Endothelial cell of umbilical vein (primary cell): ENCODE data around the gene FAM240B. TPM values are rescaled to one million over a fixed set of nuclear protein-coding genes. Genes with fewer than 3 reads are reported as not detected.

Experiments
- BruUV-seq: library from RNA; stranded (reverse); fragments of 400-500 nt; replicated peaks from 2 replicates; lab custom pipeline; 2021; lab: Mats Ljungman, UMichigan
- CTCF ChIA-PET: fragments of 300-600, 350-600 bp; sonication (Branson Sonifier 250); formaldehyde crosslinking; loops from one replicate; lab custom pipeline; 2021; ENCODE audit warnings: antibody characterized with exemption, inconsistent platforms; lab: Charles Lee
- POLR2A ChIA-PET: fragments of 300-600, 350-600 bp; sonication (Branson Sonifier 250); formaldehyde crosslinking; loops from one replicate; lab custom pipeline; 2021; ENCODE audit warnings: antibody characterized with exemption, inconsistent platforms; lab: Charles Lee
- DNase-seq: peaks from one replicate; pipeline ENCODE4 v3.0.0-alpha.2; 2011; ENCODE audit warnings: low read depth, low spot score
- FAIRE-seq: peaks from 2 replicates; lab custom pipeline; 2011; peaks lifted over from hg19 to GRCh38; lab: Jason Lieb, UNC
- H2AFZ ChIP-seq: 2 replicates; pipeline ENCODE4 v1.6.0; 2012; ENCODE audit warnings: low read depth, low read length, control low read depth, inconsistent platforms
- H3K27ac ChIP-seq: 2 replicates; pipeline ENCODE4 v1.5.1; 2011; ENCODE audit warnings: low read depth, mild to moderate bottlenecking, control low read depth, low read length, moderate library complexity; ENCODE audit not compliant: insufficient read depth
- H3K27me3 ChIP-seq, 2 experiments: 2 replicates each; pipeline versions ENCODE4 v1.6.0 to v1.6.1; 2011; ENCODE audit warnings: low read length in 2 of 2, mixed read lengths in 1 of 2; ENCODE audit not compliant: control insufficient read depth in 2 of 2, insufficient read depth in 2 of 2
- H3K36me3 ChIP-seq, 2 experiments: 2 replicates in 1 of 2; 3 replicates in 1 of 2; pipeline ENCODE4 v1.5.1; 2011; ENCODE audit warnings: low read length in 2 of 2, mild to moderate bottlenecking in 1 of 2, moderate library complexity in 1 of 2; ENCODE audit not compliant: control insufficient read depth in 2 of 2, insufficient read depth in 2 of 2; ENCODE audit errors: extremely low read depth in 1 of 2
- H3K4me1 ChIP-seq: 3 replicates; pipeline ENCODE4 v1.5.1; 2011; ENCODE audit warnings: mild to moderate bottlenecking, low read length; ENCODE audit not compliant: control insufficient read depth, insufficient read depth; ENCODE audit errors: extremely low read depth
- H3K4me2 ChIP-seq: 2 replicates; pipeline ENCODE4 v1.6.1; 2011; ENCODE audit warnings: low read length, control low read depth, mixed read lengths; ENCODE audit not compliant: insufficient read depth
- H3K4me3 ChIP-seq, 3 experiments: fragments of 200-600 bp in 1 of 3; sonication (generic), shearing (Covaris generic) in 1 of 3; replicated peaks in 1 of 3; 2 replicates each; pipeline ENCODE4 v1.5.1; 2011 to 2016; ENCODE audit warnings: control low read depth in 3 of 3, low read length in 3 of 3, mild to moderate bottlenecking in 2 of 3, inconsistent platforms in 1 of 3, low read depth in 1 of 3, moderate library complexity in 1 of 3; ENCODE audit not compliant: insufficient read depth in 1 of 3
- H3K79me2 ChIP-seq: 2 replicates; pipeline ENCODE4 v1.6.0; 2012; ENCODE audit warnings: low read length, inconsistent platforms; ENCODE audit not compliant: control insufficient read depth, insufficient read depth
- H3K9ac ChIP-seq: replicated peaks from 2 replicates; pipeline ENCODE3; 2011; ENCODE audit warnings: low read length, control low read depth; ENCODE audit not compliant: insufficient read depth; ENCODE audit errors: extremely low read depth
- H3K9me1 ChIP-seq: replicated peaks from 3 replicates; pipeline ENCODE4 v1.6.0; 2011; ENCODE audit warnings: mild to moderate bottlenecking, low read length; ENCODE audit not compliant: control insufficient read depth, insufficient read depth; ENCODE audit errors: extremely low read depth
- H3K9me3 ChIP-seq: replicated peaks from 2 replicates; pipeline ENCODE4 v1.5.1; 2012; ENCODE audit warnings: low read length, inconsistent platforms; ENCODE audit not compliant: control insufficient read depth, insufficient read depth
- H4K20me1 ChIP-seq: replicated peaks from 2 replicates; pipeline ENCODE3; 2011; ENCODE audit warnings: mild to moderate bottlenecking, low read length; ENCODE audit not compliant: control insufficient read depth, insufficient read depth; ENCODE audit errors: extremely low read depth
- CTCF ChIP-seq, 2 donors: IDR thresholded peaks; 1 replicate in 1 of 2; 2 replicates in 1 of 2; pipeline ENCODE4 v1.5.1; 2011; ENCODE audit warnings: low read length in 2 of 2, mild to moderate bottlenecking in 2 of 2, moderate library complexity in 2 of 2, control low read depth in 1 of 2, inconsistent platforms in 1 of 2, low read depth in 1 of 2; ENCODE audit not compliant: insufficient read depth in 1 of 2; ENCODE audit errors: extremely low read depth in 1 of 2
- EZH2 ChIP-seq: IDR thresholded peaks from 2 replicates; pipeline ENCODE4 v1.6.1; 2012; ENCODE audit warnings: borderline replicate concordance, low read depth, mild to moderate bottlenecking, moderate library complexity, low read length, inconsistent platforms; ENCODE audit not compliant: severe bottlenecking
- FOS ChIP-seq: IDR thresholded peaks from 2 replicates; pipeline ENCODE4 v1.6.1; 2011; ENCODE audit warnings: mild to moderate bottlenecking, low read length, moderate library complexity, borderline replicate concordance; ENCODE audit not compliant: insufficient read depth
- GATA2 ChIP-seq: IDR thresholded peaks from 2 replicates; pipeline ENCODE4 v1.7.0; 2011; ENCODE audit warnings: low read depth, mild to moderate bottlenecking, moderate library complexity, mixed read lengths, low read length; ENCODE audit not compliant: insufficient read length, insufficient read depth
- JUN ChIP-seq: IDR thresholded peaks from 2 replicates; pipeline ENCODE4 v1.6.1; 2011; ENCODE audit warnings: borderline replicate concordance, low read depth; ENCODE audit not compliant: insufficient read length, insufficient read depth
- MAX ChIP-seq: IDR thresholded peaks from 2 replicates; pipeline ENCODE4 v1.6.1; 2011; ENCODE audit not compliant: insufficient read depth, insufficient read length
- MYC ChIP-seq: IDR thresholded peaks from one replicate; pipeline ENCODE4 v1.6.1; 2011; ENCODE audit warnings: mild to moderate bottlenecking, low read depth, low read length
- POLR2A ChIP-seq: IDR thresholded peaks from 2 replicates; pipeline ENCODE4 v1.6.1; 2012; ENCODE audit warnings: low read depth, mild to moderate bottlenecking, control low read depth, low read length
- POLR2AphosphoS5 ChIP-seq: IDR thresholded peaks from 2 replicates; pipeline ENCODE4 v1.6.1; 2012; ENCODE audit warnings: low read depth, mild to moderate bottlenecking, control low read depth, low read length, moderate library complexity; ENCODE audit not compliant: insufficient read depth
- dilution Hi-C: fragments of 300-500 bp; cut with MboI; formaldehyde crosslinking; loops from one replicate; pipeline ENCODE4 v1.15.0; 2019; ENCODE audit warnings: low sequenced_read_pairs; ENCODE audit not compliant: extremely low pct_ligation_motif_present
- intact Hi-C: fragments of 100-400 bp; cut with micrococcal nuclease; formaldehyde crosslinking; loops from one replicate; pipeline ENCODE4 v1.10.0; 2022
- polyA plus RNA-seq, 4 experiments: library from polyadenylated mRNA; depleted of rRNA in 3 of 4; stranded (reverse) in 3 of 4; unstranded in 1 of 4; fragments of >200 nt; gene quantifications; 2 replicates each; pipeline versions ENCODE4 v1.2.1 to v1.2.3, GENCODE V29; 2011 to 2012; ENCODE audit warnings: missing spikeins in 1 of 4
- total RNA-seq: library from RNA; stranded (reverse); gene quantifications from 2 replicates; pipeline ENCODE4 v1.2.3, GENCODE V29; 2021

FAM240B gene
- total and polyA plus RNA-seq, 2 donors (not counting 3 experiments of a cell fraction or from before 2014, with no cell fraction given), result not detected

- Histone ChIP-seq H3K27ac (no peak overlapping the region), H3K4me2 (no peak overlapping the region), H4K20me1 (no peaks in the 10 kb centered on the region), H3K9me1 (no peaks in the 10 kb centered on the region), H3K79me2 (no peaks in the 10 kb centered on the region), H2AFZ (no peak overlapping the region), H3K4me1 (no peaks in the 10 kb centered on the region), H3K4me3 (no peak overlapping the region), H3K9ac (no peak overlapping the region), H3K36me3 (no peaks in the 10 kb centered on the region), H3K27me3 (peaks cover 0 to 2% of the 10 kb centered on the region in 2 experiments), H3K9me3 (no peaks in the 10 kb centered on the region)
- no peak for DNase-seq
- dilution Hi-C loops, result no loop called here
- no peak for FAIRE-seq
- ChIA-PET CTCF (no interaction called here), POLR2A (no interaction called here)
- TF ChIP-seq CTCF (IDR thresholded peaks at IDR 0.05; ENCODE audit: extremely low read depth in 1 of 2, insufficient read depth in 1 of 2, low read depth in 1 of 2, low read length in 2 of 2), result no peak
- TF ChIP-seq FOS, result no peak
- TF ChIP-seq JUN, result no peak
- TF ChIP-seq POLR2A, result no peak
- TF ChIP-seq MYC, result no peak
- BruUV-seq, result no TSS peak
- intact Hi-C loops, result no loop called here
These were observed 19.2 kb downstream of the FAM240B start for GRCh38 chr9:38700695-38701094.

GRCh38 chr9:38699337-38699736, 20.6 kb downstream of the FAM240B start:
- H3K36me3 ChIP-seq, result no peaks in the 10 kb centered on the region
- no peak overlapping the region for H3K9ac ChIP-seq
- dilution Hi-C loops (no loop called here), intact Hi-C loops (no loop called here)
- CTCF ChIA-PET, result no interaction called here
- TF ChIP-seq CTCF (IDR thresholded peaks at IDR 0.05; ENCODE audit: extremely low read depth in 1 of 2, insufficient read depth in 1 of 2, low read depth in 1 of 2, low read length in 2 of 2) (no peak), POLR2AphosphoS5 (no peak), POLR2A (no peak), MYC (no peak), MAX (no peak), EZH2 (no peak), JUN (no peak), GATA2 (no peak), FOS (no peak)
- no peak for FAIRE-seq
- DNase-seq, result no peak
- H3K27ac ChIP-seq, result no peak overlapping the region
- H3K4me3 ChIP-seq, result no peak overlapping the region
- no peaks in the 10 kb centered on the region for H3K9me1 ChIP-seq
- no TSS peak for BruUV-seq
- no peaks in the 10 kb centered on the region for H3K4me1 ChIP-seq
- POLR2A ChIA-PET, result no interaction called here
- H3K27me3 ChIP-seq, result peaks cover 0 to 2% of the 10 kb centered on the region in 2 experiments
- H3K79me2 ChIP-seq, result no peaks in the 10 kb centered on the region
- H3K9me3 ChIP-seq, result no peaks in the 10 kb centered on the region
- no peak overlapping the region for H2AFZ ChIP-seq
- H4K20me1 ChIP-seq, result no peaks in the 10 kb centered on the region
- H3K4me2 ChIP-seq, result no peak overlapping the region
